SIG-M5 treated with dmso at 0.1 percent for 504 hours (cell line): Measurements from ENCODE around the gene TECPR1.

Experiments used
- DNase-seq: peaks from one replicate; lab custom pipeline; 2025; ENCODE audit not compliant: unreplicated experiment; lab: John Stamatoyannopoulos, UW

Gene TECPR1

GRCh38 chr7:98251601-98252424, at the start of gene TECPR1:
TECPR1 (minus strand) TSS chr7:98252232; CDS start chr7:98246146, 6,086 bp downstream.
- peak; percentile 87 for DNase-seq

DNA sequence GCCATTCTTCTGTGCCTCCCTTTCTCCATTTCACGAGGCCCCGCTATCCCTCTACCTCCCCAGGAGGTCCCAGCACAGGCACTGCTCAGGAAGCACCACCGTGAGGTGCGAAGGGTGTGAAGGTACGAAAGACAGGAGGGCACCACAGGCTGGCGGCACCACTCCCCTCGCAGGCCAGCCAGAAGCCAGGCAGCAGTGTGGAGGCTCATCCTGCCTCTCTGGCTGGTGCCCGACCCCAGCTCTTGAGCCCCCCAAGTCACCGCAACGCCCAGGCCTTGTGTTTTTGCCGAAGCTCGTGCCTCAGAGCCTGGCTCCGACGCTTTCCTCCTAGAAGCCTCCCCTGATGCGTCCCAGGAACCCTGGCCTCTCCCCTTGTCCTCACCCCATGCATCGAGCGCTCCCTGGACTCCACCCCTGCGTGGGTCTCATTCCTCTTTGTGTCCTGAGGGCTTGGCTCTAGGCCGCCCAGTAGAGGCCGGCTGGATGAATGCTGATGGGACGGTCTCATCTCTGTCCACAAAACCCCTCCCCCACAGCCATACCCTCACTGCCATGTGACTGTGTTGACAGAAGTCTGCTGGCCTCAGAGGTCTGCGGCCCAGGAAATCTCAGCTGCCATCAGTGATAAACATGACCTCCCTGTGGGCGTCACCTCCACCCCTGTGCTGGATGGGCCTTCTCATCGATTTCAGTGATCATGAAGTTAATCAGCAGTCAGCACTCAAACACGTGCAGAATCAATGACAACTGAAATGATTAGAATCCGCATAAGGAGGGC, 48.8 kb upstream of the TECPR1 start:
- no peak for DNase-seq

DNA sequence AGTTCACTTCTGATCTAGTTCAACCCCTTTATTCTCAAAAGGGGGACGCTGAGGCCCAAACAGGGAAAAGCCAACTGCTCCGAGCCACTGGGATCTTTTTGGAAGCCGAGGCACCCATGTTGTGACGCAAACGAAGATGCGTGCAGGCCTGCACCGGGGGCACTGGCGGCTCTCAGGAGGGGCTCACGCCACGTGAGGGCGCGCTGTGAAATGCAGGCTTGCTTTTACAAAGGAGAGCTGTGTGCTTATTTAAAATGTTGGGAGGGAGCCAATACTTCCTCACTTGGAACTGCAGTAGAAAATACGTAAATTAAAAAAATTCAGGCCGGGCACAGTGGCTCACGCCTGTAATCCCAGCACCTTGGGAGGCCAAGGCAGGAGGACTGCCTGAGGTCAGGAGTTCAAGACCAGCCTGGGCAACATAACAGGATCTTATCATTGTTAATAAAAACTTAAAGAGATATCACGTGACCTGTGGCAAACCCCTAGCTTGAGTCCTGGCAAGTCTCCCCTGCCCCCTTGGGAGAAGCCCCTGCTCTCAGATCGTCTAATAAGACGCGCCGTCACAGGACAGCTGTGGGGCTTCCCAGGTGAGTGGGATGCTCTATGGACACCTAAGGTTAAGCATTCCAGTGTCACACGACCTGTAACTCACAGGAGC, 45.7 kb upstream of the TECPR1 start:
- DNase-seq, result no peak

GRCh38 chr7:98296833-98297232, 44.8 kb upstream of the TECPR1 start:
- DNase-seq, result no peak

- DNase-seq, result no peak
Measured at GRCh38 chr7:98295467-98296192, 43.6 kb upstream of the TECPR1 start.

DNA sequence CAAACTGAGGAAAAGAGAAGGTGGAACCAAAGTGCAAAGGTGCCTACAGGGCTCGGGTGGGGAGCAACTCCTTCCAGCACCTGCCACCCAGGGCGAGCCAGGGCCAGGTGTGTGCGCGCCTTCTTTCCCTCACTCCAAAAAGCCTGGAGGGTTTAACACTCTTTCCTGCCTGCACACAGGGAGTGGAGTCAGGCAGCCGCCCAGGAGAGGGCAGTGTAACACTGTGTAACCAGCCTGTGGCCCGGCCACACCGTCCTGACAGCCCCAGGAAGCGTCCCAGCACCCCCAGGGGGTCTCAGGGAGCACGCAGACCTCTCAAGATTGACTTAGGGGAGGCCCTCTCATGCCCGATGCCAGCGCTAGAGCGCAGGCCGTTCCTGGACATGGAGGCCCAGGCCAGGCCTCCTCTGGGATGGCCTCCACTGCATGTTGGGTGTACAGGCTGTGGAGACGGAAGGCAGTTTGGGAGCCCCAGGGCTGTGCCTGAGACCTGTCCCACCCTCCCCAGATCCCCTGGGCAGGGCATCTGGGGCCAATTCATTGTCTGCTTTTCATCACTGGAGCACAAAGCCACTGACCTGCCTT, 42.9 kb upstream of the TECPR1 start:
- DNase-seq, result peak; percentile 49

GRCh38 chr7:98294326-98294725, 42.3 kb upstream of the TECPR1 start:
- DNase-seq, result no peak

GRCh38 chr7:98293746-98294145, 41.7 kb upstream of the TECPR1 start:
- no peak for DNase-seq

DNA sequence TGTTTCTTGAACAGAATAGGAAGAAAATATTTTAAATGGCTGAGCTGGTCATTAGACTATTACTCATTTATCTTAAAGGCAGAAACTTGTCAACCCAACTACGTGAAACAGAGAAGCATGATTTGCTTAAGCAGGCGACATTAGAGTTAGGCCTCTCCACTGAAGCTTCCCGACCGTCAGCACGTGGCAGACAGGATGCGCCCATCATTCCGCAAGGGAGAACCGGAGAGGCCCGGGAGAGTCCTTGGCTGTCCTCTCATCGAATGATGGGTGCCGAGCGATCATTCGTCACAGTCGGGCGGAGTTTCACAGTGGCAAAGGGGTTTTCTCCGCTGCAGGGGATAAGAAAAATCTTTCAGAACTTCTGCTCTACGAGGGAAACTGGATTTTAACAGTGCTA, 41.2 kb upstream of the TECPR1 start:
- no peak for DNase-seq

GRCh38 chr7:98291717-98292116, 39.7 kb upstream of the TECPR1 start:
- DNase-seq, result no peak

GRCh38 chr7:98289333-98289875, 37.4 kb upstream of the TECPR1 start:
- DNase-seq, result no peak

DNA sequence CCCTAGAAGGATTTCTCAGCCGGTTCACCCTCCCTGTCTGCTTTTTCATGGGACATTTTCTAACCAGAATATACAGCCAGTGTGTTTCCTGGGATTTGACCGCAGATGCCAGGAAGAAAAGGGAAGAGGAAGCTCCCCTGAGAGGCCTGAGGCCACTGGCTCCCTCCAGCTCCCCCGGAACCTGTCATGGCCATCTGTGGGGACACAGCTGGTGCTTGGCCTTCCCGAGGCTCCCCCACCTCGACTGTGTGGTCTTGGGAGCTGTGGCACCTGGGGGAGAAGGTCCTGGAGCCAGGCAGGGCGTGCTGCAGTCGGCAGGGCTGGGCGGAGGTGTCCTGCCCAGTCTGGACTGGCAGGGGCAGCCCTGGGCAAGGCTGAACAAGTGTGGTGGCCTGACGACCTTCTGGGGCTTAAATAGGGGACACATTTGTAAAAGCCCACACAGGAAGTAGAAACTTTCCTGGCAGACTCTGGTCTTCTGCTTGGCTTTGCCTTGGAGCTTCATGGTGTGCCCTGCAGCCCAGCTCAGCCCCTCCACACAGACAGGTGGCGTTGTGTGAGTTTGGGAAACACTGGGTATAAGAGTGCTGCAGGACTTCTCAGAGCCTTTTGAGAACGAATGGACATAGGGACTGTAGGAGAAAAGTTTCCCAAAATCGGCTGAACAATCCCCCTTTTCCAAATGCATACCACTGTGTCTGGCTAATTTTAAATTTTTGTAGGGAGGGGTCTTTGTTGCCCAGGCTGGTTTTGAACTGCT, 36.2 kb upstream of the TECPR1 start:
- DNase-seq, result no peak

DNA sequence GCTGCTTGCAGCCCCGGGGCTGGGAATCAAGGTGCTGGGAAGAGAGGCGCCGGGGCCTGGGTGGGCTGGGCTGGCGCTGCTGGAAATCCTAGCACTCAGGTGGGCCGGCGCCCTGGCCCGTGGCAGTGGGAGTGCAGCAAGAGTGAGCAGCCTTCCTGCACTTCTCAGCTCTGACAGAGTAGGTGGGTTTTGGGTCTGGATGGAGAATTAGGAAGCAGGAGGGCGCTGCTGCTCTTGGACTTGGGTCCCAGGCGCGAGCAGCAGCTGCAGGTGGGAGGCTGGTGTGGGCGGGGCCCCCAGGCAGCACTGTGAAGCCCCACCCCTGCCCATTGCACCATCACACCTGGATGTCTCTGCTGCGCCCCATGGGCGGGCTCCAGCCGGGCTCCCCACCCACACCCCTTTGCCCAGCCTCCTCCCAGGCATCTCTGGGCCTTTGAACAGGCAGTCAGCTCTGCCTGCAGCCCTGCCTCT, 35.5 kb upstream of the TECPR1 start:
- DNase-seq, result no peak

DNA sequence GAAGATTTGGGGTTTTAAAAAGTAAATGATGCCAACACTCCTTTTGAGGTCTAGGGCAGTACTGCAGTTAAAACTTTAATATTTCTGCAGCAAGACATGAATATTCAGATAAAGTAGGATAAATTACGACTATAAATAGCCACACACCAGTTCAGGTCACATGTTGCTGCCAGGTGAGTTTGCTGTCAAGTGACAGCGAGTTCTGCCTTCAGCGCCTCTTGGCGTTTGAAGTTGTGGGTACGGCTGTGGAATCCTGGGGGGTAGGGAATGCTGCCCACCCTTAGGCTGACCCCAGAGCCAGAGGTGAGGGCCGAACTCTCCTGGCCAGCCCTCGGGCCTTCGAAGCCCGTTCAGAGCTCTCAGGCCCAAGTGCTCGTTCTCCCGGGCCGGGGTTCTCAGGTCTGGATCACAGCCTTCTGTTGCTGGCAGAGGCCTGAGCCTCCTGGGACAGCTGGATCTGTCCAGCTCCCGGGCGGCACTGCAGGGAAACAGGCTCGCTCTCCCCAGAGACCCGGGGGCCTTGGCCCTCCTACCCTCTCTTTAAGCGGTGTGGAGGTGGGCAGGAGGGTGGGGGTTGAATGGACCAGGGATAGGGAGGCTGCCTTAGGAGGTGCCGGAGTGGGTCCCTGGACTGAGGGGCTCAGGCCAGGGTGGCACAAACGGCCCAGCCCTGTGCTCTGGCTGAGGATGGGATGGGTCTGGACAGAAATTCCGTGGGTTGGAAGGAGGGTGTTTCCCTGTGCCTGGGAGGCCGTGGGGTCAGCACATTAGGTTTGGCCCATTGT, 34.9 kb upstream of the TECPR1 start:
- no peak for DNase-seq

DNA sequence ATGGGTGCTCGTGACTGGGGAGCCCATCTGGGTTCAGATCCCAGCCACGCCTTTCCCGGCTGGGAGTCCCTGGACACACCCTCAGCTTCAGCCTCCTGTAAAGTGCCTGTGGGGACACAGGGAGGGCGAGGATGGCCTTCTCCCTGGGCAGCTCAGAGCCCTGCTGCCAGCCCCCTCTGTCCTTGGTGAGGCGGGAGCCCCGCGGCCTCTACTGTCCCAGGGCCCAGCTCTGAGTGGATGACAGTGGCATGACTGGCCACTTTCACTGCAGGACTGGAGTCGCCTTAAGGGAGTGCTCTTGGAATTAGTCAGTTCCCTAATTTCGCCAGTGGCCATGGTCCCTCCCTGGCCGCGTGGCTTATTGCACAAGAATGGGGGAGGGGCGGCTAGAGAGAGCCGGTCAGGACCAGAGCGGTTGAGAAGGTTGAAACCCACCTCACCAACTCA, 34.1 kb upstream of the TECPR1 start:
- peak; percentile 18 for DNase-seq

DNA sequence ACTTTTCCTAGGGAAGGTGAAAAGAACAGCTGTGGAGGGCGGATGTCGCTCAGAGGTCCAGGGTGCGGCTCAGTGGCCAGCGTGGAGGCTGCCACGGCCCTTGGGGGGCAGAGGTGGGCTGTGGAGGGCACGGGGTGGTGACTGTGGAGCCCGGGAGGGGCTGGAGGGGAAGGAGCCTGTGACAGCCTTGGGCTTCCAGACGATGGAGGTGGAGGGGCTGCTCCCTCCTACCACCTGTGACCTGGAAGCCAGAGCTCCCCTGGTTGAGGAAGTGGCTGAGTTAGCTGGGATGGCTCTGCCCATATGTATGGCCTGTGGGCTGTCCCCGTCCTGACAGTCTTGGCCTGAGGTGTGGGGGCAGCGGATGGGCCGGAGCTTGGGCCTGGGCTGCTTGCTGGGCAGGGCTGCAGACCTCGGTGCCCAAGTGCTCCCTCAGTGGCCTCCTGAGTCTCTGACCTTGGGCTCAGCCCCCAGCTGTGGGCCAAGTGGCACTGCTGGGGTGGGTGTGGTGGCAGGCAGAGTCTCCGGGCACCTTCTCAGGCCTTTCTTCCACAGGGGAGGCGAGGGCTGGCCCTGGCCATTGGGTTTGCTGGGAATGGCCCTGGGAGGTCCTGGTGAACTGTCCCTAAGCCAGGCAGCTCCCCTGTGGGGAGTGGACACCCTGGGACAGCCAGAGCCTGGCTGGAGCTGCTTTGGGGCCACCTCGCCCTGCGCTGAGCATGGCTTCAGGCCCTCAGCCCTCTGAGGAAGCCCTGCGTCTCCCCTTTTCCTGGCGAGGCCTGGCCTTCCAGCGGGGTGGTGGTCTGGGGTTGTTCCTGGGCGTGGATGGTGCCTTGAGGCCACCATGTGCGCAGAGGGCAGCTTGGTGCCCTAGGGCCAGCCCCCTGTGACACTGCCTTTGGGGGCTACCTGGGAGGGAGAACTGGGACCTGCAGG, 33.4 kb upstream of the TECPR1 start:
- DNase-seq, result no peak

DNA sequence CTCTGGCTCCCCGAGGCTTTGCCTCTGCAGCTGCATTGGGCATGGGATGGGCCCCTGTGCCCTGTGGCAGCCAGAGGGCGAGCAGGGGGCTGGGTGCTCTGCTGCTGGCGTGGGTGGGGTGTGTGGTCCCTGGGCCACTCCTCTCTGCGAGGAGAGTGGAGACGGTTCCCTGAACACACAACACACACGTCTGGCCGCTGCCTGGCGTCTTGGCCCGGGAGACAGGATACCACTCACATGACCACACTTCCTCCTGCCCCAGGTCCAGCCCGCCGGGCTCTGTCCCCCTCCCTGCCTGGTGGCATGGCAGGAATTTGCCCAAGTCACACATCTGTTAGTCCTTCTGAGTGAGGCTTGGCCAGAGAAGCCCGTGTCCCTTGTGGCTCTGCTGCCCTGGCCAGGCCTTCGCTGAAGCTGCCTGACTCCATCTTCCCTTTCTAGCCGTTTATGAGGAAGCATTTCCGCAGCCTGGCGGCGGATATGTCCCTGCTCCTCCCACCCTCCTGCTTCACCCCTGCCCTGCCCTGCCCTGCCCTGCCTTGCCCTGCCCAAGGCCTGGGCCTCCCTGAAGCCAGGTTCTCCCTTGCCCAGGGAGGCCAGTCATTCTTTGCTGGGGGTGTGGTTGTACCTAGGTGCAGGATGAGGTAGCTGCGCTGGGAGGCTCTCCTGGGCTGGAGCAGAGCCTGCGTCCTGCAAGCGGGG, 32.5 kb upstream of the TECPR1 start:
- no peak for DNase-seq
